ENCODE results near the gene EEFSEC. TPM values are rescaled to one million over a fixed set of nuclear protein-coding genes. Genes with fewer than 3 reads are reported as not detected.

EEFSEC gene
- total RNA-seq, 1 donor from 2014 or later: 7.1 TPM

DNA sequence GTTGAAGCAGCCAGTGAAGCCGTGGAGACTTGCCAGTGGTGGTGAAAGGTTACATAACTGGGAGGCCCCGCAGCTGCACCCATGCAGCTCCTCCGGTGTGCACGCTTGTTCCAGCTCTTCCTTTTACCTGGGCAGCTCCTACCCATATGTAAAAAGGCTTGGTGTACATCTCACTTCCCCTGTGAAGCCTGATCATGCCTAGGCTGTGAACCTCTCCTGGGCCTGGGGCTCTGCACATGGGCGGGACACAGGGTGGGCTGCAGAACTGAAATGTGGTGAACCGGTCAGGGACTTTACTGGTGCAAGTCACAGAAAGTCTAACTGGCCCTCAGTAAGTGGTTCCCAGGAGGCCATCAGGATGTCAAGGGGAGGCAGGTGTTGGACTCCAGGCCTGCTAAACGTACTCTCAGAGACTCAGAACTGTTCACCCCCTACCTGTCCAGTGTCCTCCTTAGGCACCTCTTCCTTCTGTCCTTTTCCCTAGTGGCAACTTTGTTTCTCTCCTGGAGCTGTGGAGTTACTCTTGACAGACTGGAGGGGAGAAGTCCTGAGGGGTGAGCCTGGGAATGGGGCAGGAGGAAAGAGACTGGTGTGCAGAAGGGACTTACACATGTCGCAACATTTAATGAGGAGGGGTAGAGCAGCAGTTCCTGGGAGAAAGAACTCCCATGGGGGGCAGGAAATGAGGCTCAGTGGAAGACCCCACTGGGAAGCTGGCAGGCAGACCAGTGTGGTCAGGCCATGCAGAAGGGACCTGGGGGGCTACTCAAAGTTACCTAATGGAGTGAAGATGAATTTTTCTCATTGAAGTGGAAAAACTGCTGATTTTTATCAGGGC is 148.1 kb downstream of the EEFSEC start:
- DNase-seq (ENCODE audit: low spot score): no peak
- Mint-ChIP-seq H3K9me3 (ENCODE audit: unreplicated experiment) (no peaks in the 10 kb centered on the region), H3K4me1 (ENCODE audit: unreplicated experiment) (peaks cover 3% of the 10 kb centered on the region), H3K27me3 (ENCODE audit: unreplicated experiment) (no peaks in the 10 kb centered on the region), H3K27ac (ENCODE audit: unreplicated experiment) (no peak overlapping the region), H3K4me3 (ENCODE audit: unreplicated experiment) (no peak overlapping the region), H3K36me3 (ENCODE audit: low read depth, unreplicated experiment) (no peaks in the 10 kb centered on the region)
- TF ChIP-seq, protein P1, sequence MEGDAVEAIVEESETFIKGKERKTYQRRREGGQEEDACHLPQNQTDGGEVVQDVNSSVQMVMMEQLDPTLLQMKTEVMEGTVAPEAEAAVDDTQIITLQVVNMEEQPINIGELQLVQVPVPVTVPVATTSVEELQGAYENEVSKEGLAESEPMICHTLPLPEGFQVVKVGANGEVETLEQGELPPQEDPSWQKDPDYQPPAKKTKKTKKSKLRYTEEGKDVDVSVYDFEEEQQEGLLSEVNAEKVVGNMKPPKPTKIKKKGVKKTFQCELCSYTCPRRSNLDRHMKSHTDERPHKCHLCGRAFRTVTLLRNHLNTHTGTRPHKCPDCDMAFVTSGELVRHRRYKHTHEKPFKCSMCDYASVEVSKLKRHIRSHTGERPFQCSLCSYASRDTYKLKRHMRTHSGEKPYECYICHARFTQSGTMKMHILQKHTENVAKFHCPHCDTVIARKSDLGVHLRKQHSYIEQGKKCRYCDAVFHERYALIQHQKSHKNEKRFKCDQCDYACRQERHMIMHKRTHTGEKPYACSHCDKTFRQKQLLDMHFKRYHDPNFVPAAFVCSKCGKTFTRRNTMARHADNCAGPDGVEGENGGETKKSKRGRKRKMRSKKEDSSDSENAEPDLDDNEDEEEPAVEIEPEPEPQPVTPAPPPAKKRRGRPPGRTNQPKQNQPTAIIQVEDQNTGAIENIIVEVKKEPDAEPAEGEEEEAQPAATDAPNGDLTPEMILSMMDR (IDR thresholded peaks at IDR 0.05; ENCODE audit: unreplicated experiment): no peak

DNA sequence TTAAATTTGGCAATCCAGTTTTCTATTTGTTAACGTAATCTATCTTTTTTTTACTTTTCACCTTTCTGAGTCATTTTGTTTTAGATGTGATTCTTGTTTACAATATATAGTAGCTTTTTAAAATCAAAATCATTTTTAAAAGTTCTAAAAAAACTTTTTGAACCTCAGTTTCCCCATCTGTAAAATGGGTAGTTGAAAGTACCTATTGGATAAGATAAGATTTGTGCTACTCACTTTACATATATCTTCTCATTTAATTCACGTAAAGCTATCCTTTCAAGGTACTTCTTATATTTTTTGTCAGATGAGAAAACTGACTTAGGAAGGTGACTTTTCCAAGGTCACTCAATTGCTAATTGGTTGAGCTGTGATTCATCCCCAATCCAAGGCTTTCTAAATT is 153.2 kb downstream of the EEFSEC start:
- H3K36me3 Mint-ChIP-seq (ENCODE audit: low read depth, unreplicated experiment): no peaks in the 10 kb centered on the region
- H3K4me3 Mint-ChIP-seq (ENCODE audit: unreplicated experiment): no peak overlapping the region
- H3K9me3 Mint-ChIP-seq (ENCODE audit: unreplicated experiment): no peaks in the 10 kb centered on the region
- H3K4me1 Mint-ChIP-seq (ENCODE audit: unreplicated experiment): no peaks in the 10 kb centered on the region
- TF ChIP-seq, protein P1 (IDR thresholded peaks at IDR 0.05; ENCODE audit: unreplicated experiment): no peak
- no peak for DNase-seq (ENCODE audit: low spot score)
- no peak overlapping the region for H3K27ac Mint-ChIP-seq (ENCODE audit: unreplicated experiment)
- H3K27me3 Mint-ChIP-seq (ENCODE audit: unreplicated experiment): peaks cover 2% of the 10 kb centered on the region

DNA sequence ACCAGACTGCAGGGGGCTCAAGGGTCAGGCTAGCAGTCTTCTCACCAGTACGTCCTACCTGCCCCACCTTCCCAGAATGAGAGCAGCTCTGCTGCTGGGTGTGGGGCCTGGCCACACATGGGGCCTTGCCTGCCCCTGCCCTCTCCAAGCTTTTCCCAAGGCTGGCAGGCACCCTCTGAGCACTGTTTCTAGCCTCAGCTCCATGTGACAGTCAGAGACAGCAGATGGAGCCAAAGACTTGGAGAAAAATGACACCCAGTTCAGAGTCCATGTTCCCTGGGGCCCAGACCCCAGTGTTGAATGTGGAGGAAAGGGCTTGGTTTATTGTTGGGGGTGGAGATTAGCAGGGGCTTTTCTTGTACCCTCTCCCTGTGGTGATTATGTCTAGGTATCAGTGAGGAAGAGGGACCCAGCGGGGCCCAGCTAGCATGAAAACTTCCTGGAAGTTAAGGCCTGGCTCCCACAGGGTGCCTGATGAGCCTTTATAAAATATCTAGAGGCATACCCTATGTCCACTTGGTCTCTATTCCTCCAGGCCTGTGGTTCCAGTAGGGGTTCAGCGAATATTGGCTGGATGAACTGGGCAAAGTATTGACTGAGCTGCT is 153.8 kb downstream of the EEFSEC start:
- H3K27ac Mint-ChIP-seq (ENCODE audit: unreplicated experiment): no peak overlapping the region
- TF ChIP-seq, protein P1 (IDR thresholded peaks at IDR 0.05; ENCODE audit: unreplicated experiment): no peak
- peaks cover 2% of the 10 kb centered on the region for H3K27me3 Mint-ChIP-seq (ENCODE audit: unreplicated experiment)
- no peaks in the 10 kb centered on the region for H3K4me1 Mint-ChIP-seq (ENCODE audit: unreplicated experiment)
- no peak for DNase-seq (ENCODE audit: low spot score)
- H3K36me3 Mint-ChIP-seq (ENCODE audit: low read depth, unreplicated experiment): no peaks in the 10 kb centered on the region
- no peak overlapping the region for H3K4me3 Mint-ChIP-seq (ENCODE audit: unreplicated experiment)
- H3K9me3 Mint-ChIP-seq (ENCODE audit: unreplicated experiment): no peaks in the 10 kb centered on the region

DNA sequence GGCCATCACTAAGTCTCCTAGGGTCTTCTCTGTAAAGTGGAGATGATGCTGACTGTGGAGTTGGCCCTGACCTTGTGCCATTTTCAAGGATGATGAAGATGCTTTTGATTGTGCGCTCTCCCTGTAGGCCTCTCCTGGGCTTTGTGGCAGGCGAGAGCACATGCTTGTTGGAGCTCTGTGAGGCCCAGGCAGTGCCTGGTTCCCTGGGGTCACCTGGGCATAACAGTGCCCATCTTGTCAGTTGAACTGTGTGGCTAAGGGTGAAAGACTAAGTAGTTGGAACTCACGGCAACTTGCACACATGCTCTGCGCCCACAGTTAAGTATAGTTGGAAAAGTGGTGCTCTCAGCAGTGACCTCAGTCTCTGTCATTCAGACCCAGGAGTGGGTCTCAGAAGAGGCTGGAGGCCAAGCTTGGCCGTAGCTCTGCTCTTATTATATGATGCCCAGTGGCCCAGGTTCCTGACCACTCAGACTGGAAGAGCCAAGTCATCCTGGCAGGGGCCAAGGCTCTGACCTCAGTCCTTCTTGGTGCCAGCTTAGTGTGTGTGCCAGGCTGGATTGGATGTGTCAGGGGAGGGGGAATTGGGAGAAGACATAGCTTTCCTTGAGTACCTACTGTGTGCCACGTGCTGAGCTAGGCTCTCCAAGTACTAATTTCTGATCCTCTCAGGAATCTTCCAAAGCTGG is 154.6 kb downstream of the EEFSEC start:
- no peak overlapping the region for H3K4me3 Mint-ChIP-seq (ENCODE audit: unreplicated experiment)
- TF ChIP-seq, protein P1 (IDR thresholded peaks at IDR 0.05; ENCODE audit: unreplicated experiment): no peak
- peaks cover 2% of the 10 kb centered on the region for H3K27me3 Mint-ChIP-seq (ENCODE audit: unreplicated experiment)
- no peak for DNase-seq (ENCODE audit: low spot score)
- H3K36me3 Mint-ChIP-seq (ENCODE audit: low read depth, unreplicated experiment): no peaks in the 10 kb centered on the region
- no peak overlapping the region for H3K27ac Mint-ChIP-seq (ENCODE audit: unreplicated experiment)
- H3K9me3 Mint-ChIP-seq (ENCODE audit: unreplicated experiment): no peaks in the 10 kb centered on the region
- H3K4me1 Mint-ChIP-seq (ENCODE audit: unreplicated experiment): no peaks in the 10 kb centered on the region
